GM19463 (cell line): ENCODE measurements around the gene CD302.
"Not testable (repeated sequence)": the region's sequence is repeated elsewhere in the genome, so short reads cannot be mapped to it uniquely, and the experiment has no call there.

Experiments used
- ATAC-seq: cut with Tn5 transposase; IDR thresholded peaks from one replicate; pipeline ENCODE4 v1.9.1; 2021; ENCODE audit warnings: mild to moderate bottlenecking, moderate library complexity; ENCODE audit not compliant: unreplicated experiment

The CD302 gene

DNA sequence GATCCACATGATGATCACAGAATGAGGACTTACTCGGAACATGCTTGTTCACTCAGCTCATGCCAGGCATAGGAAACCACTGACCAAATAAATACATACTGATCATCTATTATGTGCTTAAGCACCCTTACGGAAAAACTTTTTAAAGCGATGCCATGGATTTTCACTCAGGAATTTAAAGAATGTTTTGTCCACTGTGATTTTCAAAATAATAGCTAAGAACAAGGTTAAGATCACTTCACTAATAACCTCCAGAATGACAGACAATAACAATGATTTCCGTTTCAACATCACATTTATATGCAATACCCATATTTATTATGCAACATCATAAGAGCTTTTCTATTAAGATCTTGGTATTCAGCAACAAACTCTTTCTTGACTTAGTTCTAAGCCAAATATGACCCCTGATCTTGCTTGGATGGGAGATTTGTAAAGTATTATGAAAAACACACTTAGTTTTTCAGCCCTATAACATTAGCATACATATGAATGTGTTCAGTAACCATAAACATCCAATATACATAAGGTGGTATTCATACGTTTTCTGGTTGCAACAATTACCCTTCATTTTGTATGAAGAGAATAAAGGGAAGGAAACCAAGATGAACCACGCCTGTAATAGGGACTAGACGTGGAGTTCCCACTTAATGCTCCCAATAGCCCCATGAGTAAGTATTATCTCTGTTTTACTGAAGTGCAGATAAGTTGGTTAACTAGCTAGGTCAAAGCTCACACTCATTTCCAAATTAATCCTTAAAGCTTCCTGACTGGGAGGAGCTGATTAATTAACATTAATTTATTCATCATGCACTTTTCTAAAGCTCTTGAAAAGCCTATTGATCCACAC lies 1.9 kb downstream of the CD302 start:
- no peak for ATAC-seq

DNA sequence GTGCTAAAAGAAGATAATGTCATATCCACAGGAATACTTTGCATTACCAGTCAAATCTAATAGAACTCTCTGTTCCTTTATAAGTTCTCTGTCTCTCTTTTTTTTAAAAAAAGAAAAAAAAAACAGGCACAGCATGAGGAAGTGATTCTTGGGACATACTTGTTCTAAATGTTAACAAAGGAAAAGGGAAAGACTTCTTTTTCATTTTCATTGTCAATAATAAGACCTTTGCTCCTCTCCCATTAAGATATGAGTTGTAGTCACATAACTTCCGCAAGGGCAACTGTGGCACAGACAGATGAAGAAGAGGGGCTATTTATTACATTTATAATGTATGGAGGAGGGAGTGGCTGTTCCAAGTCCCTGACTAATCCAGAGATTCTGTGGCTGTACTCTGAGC lies 4.7 kb downstream of the CD302 start:
- no peak for ATAC-seq

DNA sequence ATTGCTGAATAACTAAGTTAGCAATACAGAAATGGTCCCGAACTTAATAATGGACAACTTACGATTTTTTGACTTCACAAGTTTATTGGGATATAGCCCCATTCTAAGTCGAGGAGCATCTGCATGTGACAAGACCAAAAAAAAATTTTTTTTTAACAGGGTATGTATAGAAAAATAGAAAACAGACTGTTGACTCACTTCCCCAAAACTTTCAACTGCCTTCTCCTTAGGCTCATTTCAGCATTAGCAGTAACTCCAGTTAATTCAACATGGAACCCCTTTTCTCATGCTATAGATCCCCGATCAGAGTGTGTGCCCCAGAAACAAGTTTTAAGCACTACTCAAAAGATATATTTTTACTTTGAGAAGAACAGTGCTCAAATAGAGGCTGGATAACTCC lies 5.4 kb downstream of the CD302 start:
- no peak for ATAC-seq

DNA sequence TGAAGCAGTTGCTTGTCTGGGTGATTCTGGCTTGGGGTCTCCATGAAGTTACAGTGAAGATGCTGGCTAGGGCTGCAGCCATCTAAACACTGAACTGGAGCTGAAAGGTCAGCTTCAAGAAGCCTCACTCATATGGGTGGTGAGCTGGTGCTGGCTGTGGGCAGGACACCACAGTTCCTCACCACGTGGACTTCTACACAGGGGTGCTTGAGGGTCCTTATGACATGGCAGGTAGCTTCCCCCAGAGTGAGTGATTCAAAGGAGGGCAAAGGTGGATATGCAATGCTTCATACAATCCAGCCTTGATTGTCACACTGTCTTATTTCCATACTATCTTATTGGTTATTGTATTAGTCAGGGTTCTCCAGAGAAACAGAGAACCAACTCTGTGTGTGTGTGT lies 6.0 kb downstream of the CD302 start:
- ATAC-seq, result no peak

DNA sequence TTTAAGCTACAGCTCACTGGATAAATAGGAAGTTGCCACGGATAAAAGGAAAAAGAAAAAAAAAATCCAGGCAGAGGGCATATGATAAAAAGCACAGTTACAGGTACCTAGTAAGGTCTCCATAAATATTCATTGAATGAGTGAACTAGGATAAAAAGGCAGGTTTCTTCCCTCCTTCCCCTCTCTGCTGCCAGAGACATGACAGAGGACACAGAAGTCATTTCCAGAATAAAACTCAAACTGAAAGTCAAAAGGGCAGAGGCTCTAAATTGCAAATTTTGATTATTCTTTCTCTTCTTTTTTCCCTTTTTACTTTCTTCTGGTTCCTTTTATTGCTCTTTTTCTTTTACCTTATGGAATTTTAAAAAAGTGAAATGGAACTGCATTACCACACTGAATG lies 7.7 kb downstream of the CD302 start:
- ATAC-seq, result peak; percentile 79

DNA sequence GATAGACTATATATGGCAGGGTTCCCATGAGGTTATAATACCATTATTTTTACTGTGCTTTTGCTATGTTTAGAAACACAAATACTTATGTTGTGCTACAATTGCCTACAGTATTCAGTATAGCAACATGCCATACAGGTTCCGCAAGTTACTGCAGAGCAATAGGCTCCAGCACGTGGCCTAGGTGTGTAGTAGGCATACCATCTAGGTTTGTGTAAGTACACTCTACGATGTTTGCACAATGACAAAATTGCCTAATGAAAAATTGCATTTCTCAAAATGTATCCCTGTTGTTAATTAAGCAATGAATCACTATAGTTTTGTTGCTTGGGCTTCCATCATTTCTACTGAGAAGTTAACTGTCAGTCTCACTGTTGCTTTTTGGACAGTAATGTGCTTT lies 9.8 kb downstream of the CD302 start:
- ATAC-seq, result no peak

DNA sequence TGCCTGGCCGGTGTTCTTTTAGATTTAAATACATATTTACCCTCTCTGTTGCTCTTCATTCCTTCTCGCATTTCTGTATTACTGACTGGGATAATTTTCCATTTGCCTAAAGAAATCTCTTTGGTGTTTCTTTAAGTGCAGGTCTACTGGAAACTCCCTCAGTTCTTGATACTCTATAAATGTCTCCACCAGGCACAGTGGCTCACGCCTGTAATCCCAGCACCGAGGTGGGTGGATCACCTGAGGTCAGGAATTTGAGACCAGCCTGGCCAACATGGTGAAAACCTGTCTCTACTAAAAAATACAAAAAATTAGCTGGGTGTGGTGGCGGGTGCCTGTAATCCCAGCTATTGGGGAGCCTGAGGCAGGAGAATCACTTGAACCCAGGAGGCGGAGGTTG lies 10.4 kb downstream of the CD302 start:
- not testable (repeated sequence) for ATAC-seq

DNA sequence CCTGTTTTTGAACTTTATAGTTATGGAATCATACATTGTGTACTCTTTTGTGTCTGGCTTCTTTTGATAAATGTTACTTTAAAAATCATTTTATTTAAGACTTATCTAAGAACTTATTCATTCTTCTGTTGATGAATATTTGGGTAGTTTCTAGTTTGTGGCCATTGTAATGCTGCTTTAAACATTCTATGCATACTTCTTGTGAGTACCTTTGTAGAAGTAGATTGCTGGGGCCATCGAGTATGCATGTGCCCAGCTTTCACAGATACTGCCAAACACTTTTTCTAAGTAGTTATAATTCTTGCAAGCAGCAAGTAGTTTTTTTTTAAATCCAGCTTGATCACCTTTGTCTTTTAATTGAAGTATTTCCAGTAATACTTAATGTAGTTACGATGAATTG lies 11.1 kb downstream of the CD302 start:
- ATAC-seq, result no peak

DNA sequence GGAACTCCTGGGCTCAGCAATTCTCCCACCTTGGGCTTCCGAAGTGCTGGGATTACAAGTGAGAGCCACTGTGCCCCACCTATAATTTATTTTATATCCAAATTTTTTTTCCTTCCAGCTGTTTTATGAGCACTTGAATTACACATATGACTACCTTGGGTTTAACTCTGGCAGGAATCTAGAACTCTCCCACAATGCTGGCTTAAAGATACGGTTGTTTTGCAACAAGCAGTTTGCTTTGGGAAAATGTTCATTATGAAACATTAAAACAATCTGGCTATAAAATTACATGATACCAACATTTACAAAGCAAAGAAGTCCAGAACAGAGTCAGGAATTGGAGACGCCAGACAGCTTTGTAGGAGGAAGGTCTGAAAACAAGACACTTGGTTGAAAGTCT lies 12.8 kb downstream of the CD302 start:
- ATAC-seq, result no peak

DNA sequence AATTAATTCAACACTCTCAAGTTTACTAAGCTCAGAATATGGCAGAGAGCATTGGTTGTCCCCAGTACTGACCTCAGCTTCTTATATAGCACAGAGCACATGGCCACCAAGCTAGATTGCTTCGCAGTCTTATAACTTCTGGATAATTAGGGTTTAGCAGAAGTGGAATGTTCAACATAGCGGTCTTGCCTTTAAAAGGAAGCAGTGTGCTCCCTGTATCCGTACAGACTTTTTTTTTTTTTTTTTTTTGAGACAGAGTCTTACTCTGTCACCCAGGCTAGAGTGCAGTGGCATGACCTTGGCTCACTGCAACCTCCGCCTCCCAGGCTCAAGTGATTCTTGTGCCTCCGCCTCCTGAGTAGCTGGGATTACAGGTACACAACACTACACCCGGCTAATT lies 13.3 kb downstream of the CD302 start:
- not testable (repeated sequence) for ATAC-seq

DNA sequence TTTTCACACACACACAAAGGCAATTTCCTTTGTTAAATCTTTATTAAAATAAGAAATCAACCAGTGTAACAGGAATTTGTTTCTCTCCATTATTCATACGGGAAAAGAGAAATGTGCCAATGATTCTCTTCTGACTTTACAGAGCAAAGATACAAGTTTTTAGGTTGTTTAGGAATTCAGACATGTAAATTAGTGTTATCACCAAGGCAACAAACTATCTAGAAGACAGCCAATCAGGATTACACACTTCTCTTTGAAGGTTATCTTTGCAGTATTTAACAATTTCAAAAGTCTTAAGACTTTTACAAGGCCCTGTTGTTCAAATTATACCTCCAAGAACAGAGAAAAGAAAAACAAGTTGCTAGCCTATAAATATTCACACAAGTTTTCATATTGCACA lies 14.5 kb downstream of the CD302 start:
- no peak for ATAC-seq

DNA sequence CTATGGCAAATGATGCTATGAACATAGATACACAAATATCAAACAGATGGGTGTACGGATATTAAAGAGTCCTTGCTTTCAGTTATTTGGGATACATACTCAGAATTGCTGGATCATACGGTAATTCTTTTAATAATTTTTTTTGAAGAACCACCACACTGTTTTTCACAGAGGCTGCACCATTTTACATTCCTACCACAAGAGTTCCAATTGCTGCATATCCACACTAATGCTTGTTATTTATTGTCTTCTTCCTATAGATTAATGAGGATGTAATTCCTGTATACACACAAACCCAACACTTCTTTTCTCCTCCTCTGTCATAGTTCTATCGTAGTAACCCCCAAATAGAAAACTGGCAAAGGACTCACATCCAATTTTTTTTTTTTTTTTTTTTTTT lies 21.7 kb downstream of the CD302 start:
- ATAC-seq, result no peak

DNA sequence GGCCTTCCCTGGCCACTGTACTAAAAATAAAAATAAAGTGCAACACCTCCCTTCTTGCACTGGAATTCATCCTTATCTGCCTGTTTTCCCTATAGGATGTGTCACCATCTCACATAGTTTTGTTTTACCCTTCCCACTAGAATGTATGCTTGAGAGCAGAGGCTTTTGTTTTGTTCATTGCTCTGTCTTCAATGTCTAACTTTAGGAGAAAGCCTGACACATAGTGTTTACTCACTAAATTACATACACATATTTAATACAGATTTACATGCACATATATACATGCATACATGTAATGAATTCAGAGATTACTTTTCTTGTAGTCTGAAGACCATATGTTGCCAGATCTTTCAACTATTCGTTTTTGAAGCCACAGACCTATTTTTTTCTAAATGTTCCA lies 23.0 kb downstream of the CD302 start:
- ATAC-seq, result no peak

DNA sequence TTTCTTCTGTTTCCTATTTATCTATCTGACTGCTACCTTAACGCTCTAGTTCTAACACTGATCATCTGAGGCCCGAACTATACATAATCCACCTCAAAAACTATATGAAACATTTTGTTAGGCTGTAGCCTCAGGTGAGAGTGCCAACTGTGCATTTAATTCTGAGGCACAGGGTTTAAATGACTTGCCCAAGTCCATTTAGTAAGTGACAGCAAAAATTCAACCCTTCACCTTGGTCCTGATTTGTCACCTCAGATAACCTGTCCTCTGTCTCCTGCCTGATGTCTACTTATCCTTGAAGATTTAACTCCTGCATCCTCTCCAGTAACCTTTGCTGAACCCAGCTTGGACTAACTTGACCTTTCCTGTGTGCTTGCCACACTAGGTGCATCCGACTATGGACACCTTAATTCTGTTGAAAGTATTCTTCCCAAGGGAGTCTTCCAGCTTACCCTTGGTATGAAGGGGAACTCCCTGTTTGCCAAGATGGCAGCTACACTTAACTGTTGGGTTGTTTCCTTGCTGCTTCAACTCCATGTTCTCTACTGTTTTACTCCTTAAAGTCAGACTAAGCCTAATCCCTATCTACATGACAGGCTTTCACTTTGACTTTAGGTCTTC lies 23.5 kb downstream of the CD302 start:
- no peak for ATAC-seq

DNA sequence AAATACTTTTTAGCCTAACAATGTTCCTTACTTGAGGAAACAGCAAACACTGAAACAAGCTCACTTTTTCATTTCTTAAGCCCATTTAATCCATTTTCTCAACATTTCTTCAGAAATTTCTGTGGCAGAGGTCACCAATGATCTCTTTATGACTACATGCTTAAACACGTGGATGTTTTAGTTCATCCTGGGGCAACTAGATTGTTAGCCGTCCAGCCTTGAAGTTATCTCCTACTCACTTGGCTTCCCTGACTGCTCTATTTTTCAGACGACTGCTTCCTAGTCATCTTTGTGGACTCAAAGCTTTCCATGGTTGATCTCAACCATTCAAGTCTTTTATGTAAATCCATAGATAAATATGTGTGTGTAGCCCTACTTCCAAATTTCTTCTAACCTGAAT lies 24.1 kb downstream of the CD302 start:
- ATAC-seq, result no peak

DNA sequence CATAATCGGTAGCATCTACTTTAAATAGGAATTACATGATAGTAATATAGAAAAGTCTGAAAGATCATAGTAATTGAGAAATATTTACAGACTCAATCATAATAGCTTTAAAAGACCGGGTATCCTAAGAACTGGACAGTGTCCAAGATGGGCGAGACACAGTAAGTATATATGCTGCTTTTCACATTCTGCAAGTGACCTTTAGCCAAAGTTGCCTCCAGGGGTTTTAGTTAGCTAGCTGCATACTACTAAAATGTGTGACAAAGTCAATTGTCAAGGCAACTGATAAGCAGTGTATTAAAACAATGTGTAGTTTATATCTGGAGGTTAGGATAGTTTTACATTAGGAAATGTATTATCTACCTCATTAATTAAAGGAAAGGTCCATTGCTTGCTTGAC lies 24.6 kb downstream of the CD302 start:
- no peak for ATAC-seq

DNA sequence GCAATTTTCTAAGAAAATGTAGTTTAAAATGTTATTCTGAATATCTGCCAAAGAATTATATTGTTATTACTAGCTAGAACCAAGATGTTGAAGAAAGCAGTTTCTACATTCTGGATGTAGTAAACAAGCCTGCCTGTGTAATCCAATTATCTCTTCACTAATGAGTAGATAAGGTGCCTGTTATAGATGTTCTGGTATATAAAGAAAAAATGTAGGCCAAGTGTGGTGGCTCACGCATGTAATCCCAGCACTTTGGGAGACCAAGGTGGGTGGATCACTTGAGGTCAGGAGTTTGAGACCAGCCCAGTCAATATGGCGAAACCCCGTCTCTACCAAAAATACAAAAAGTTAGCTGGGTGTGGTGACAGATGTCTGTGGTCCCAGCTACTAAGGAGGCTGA lies 28.9 kb downstream of the CD302 start:
- ATAC-seq, result no peak

DNA sequence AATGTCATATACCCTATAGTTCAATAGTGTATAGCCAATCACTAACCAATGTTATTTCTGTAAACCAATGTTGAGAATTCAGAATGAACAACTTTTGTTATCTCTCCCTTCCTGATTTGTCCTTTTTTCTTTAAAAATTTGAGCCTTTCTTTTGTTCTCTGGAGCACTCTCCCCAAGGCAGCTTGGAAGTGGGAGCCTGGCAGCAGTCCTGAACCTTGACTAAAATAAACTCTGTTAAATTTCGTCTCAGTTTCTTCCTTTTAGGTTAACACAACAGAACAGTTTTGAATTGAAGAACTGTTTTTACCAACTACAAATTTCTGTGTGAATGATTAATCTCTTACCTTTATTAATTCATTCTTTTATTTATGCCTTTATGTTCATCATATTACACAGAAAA lies 35.9 kb downstream of the CD302 start:
- no peak for ATAC-seq

DNA sequence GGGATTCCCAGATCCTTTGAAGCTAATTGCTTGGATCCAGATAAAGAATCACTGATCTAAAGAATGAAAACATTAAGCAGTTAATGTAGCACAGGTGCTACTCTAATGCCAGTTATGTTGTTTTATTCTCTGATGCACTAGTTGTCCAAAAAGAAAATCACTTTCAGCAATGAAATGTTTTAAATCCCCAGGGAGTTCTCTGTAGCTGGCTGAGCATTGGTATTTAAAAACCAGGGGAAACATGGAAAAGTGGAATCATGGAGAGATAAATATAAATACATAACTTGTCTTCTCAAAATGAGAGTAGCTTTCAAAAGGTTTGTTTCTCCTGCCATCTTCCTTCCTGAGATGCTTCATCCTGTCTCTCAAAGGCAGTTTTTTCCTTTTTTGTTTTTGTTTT lies 37.7 kb downstream of the CD302 start:
- ATAC-seq, result no peak

DNA sequence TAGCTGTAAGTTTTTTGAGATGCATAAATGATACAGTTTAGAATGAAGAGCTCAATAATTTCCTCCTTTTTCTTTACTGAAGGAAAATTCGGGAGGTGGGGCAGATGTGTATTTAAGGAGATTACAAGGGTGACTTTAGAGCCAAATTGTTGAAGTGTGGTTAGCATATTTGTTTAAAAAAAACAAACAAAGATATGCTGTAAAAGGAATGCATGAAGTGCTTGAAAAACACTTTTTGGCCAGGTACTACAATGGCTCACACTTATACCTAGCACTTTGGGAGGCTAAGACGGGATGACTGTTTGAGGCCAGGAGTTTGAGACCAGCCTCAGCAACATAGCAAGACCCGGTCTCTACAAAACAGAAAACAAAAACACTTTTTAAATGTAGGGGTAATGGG lies 38.4 kb downstream of the CD302 start:
- no peak for ATAC-seq

DNA sequence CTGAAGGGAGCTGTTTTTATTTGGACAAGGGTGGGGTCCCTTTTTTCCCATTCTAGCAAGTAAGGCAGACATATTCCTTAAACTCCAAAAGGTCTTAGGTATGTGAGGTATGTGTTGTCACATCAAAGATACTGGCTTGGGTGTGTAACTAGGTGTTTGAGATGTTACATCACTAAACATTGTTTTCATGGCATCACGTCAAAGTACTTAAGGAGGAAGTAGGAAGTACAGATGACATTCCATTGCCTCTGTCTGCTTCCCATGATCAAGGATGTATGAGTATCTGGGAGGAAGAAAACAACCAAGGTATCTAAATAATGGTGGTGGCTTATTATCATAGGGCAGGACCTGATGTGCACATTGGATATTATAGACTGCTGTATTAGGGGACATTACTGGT lies 39.3 kb downstream of the CD302 start:
- no peak for ATAC-seq

DNA sequence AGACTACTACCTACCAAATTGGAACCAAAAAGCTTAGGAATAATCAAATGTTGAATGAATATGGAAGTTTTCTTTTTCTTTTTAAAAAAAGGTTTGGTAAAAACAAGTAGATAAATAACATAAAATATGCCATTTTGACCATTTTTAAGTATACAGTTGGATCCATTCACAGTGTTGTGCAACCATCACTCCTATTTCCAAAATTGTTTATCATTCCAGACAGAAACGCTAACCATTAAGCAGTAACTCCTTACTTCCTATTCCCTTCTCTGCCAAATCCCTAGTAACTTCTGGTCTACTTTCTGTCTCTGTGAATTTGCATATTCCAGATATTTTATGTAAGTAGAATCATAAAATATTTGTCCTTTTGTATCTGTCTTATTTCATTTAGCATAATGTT lies 39.8 kb downstream of the CD302 start:
- ATAC-seq, result no peak

DNA sequence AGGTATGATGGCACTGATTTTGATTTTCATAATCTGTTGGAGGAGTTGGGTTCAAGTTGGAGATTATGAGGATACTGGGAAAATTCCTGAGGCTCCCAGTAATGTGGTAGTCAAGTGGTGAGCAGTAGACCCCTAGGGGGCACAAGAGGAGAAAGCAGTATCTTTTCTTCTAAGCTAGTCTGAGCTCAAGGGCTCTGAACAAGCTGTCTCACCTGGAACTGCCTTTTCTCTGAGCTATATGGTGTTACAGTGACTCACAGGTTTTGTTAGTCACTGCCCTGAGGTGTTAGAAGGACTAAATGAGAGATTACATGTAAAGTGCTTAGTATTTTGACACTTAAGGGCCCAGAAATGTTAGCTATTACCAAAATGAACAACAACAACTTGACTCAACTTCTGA lies 42.2 kb downstream of the CD302 start:
- ATAC-seq, result no peak
